GM10266 (cell line): Measurements from ENCODE around the gene FOSB.

Source experiments
- DNase-seq: peaks from one replicate; pipeline ENCODE4 v3.0.0; 2012; ENCODE audit errors: extremely low spot score
- TF ChIP-seq, protein P1 (sequence below): IDR thresholded peaks from 2 replicates; pipeline ENCODE4 v1.5.1; 2012; ENCODE audit warnings: mild to moderate bottlenecking, low read depth; ENCODE audit not compliant: control insufficient read depth, insufficient read depth; ENCODE audit errors: missing control alignments

Gene FOSB

DNA sequence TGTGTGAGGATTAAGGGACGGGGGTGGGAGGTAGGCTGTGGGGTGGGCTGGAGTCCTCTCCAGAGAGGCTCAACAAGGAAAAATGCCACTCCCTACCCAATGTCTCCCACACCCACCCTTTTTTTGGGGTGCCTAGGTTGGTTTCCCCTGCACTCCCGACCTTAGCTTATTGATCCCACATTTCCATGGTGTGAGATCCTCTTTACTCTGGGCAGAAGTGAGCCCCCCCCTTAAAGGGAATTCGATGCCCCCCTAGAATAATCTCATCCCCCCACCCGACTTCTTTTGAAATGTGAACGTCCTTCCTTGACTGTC, 5.5 kb downstream of the FOSB start:
- no peak for DNase-seq
- TF ChIP-seq, protein P1, sequence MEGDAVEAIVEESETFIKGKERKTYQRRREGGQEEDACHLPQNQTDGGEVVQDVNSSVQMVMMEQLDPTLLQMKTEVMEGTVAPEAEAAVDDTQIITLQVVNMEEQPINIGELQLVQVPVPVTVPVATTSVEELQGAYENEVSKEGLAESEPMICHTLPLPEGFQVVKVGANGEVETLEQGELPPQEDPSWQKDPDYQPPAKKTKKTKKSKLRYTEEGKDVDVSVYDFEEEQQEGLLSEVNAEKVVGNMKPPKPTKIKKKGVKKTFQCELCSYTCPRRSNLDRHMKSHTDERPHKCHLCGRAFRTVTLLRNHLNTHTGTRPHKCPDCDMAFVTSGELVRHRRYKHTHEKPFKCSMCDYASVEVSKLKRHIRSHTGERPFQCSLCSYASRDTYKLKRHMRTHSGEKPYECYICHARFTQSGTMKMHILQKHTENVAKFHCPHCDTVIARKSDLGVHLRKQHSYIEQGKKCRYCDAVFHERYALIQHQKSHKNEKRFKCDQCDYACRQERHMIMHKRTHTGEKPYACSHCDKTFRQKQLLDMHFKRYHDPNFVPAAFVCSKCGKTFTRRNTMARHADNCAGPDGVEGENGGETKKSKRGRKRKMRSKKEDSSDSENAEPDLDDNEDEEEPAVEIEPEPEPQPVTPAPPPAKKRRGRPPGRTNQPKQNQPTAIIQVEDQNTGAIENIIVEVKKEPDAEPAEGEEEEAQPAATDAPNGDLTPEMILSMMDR = no peak

DNA sequence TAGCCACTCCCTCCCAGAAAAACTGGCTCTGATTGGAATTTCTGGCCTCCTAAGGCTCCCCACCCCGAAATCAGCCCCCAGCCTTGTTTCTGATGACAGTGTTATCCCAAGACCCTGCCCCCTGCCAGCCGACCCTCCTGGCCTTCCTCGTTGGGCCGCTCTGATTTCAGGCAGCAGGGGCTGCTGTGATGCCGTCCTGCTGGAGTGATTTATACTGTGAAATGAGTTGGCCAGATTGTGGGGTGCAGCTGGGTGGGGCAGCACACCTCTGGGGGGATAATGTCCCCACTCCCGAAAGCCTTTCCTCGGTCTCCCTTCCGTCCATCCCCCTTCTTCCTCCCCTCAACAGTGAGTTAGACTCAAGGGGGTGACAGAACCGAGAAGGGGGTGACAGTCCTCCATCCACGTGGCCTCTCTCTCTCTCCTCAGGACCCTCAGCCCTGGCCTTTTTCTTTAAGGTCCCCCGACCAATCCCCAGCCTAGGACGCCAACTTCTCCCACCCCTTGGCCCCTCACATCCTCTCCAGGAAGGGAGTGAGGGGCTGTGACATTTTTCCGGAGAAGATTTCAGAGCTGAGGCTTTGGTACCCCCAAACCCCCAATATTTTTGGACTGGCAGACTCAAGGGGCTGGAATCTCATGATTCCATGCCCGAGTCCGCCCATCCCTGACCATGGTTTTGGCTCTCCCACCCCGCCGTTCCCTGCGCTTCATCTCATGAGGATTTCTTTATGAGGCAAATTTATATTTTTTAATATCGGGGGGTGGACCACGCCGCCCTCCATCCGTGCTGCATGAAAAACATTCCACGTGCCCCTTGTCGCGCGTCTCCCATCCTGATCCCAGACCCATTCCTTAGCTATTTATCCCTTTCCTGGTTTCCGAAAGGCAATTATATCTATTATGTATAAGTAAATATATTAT, 6.1 kb downstream of the FOSB start:
- DNase-seq = no peak
- TF ChIP-seq, protein P1 = no peak

DNA sequence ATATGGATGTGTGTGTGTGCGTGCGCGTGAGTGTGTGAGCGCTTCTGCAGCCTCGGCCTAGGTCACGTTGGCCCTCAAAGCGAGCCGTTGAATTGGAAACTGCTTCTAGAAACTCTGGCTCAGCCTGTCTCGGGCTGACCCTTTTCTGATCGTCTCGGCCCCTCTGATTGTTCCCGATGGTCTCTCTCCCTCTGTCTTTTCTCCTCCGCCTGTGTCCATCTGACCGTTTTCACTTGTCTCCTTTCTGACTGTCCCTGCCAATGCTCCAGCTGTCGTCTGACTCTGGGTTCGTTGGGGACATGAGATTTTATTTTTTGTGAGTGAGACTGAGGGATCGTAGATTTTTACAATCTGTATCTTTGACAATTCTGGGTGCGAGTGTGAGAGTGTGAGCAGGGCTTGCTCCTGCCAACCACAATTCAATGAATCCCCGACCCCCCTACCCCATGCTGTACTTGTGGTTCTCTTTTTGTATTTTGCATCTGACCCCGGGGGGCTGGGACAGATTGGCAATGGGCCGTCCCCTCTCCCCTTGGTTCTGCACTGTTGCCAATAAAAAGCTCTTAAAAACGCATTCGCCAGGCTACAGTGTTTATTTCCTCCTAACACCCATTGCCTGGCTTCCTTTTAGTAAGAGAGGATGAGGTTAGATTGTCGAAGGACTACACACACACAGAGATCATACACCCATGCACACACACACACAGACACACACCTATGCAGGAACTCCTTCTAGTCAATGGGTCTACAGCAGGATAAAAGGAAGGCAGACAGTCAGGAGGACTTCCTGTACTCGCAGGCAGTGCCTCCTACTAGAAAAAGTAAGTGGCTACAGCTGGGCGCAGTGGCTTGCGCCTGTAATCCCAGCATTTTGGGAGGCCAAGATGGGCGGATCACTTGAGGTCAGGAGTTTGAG, 7.1 kb downstream of the FOSB start:
- TF ChIP-seq, protein P1 = no peak
- no peak for DNase-seq

DNA sequence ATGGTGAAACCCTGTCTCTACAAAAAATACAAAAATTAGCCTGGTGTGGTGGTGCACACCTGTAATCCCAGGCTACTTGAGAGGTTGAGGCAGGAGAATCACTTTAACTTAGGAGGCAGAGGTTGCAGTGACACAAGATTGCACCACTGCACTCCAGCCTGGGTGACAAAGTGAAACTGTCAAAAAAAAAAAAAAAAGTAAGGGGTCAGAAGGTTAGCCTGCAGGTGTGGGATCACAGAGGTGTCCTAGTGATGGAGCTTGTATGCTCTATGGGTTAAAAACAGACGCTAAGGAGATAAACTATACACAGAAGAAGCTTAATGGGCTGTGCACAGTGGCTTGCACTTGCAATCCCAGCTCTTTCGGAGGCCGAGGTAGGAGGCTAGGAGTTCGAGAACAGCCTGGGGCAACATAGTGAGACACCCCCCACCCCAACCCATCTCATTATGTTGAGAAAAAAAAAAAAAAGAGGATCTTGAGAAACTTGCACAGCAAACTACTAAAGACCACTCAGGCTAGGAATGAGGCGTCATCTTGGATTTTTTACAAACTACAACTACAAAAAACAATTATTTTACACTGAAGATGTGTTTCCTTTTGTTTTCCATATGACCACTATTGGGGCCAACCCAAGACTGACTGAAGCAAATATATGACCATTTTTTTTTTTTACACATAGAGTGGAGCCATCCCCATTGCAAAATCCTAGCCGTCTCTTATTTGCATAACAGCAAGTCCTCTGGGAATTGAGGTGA, 7.9 kb downstream of the FOSB start:
- TF ChIP-seq, protein P1 = no peak
- DNase-seq = no peak

DNA sequence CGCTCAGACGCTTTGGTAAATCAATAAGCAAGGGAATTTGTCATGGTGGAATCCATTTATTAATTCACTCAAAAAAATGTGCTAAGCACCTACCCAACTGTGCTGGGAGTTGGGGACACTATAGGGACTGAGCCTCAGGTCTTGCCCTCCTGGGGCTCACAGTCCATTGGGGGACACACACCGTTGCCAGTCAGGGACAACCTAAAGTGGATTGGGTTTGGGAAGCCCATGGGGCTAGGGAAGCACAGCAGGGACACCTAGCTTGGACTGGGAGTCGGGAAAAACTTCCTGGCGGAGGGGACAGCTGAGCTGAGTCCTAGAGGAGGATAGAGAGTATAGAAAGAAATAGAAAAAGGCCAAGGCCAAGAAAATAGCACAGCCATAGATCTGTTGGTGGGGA, 8.5 kb downstream of the FOSB start:
- TF ChIP-seq, protein P1 = no peak
- no peak for DNase-seq

DNA sequence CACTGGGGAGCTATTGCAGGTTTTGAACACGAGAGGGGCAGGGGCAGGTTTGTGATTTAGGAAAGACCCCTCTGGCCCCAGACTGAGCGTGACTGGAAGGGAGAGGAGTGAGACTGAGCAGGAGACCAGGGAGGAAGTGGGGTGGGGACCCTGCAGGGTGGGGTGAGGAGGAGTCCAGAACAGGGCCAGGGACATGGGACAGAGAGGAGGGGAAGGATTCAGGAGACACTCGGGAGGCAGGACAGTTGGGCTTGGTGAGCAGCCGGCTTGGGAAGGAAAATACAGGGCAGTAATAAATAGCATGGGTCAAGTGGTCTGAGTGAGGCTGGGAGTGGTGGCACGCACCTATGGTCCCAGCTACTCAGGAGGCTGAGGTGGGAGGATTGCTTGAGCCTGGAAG, 9.4 kb downstream of the FOSB start:
- DNase-seq = no peak
- TF ChIP-seq, protein P1 = no peak
